ENCODE results near the gene EN2. TPM values are rescaled to one million over a fixed set of nuclear protein-coding genes. Genes with fewer than 3 reads are reported as not detected.

The EN2 gene
- total RNA-seq, 2 donors from 2014 or later = not detected

- peaks cover 61% of the 10 kb centered on the region for H3K27me3 Mint-ChIP-seq
- H3K36me3 Mint-ChIP-seq (ENCODE audit: low read depth) = peaks cover 5% of the 10 kb centered on the region
- no peak overlapping the region for H3K27ac Mint-ChIP-seq
- H3K4me1 Mint-ChIP-seq = peaks cover 25% of the 10 kb centered on the region
- H3K4me3 Mint-ChIP-seq = no peak overlapping the region
- H3K9me3 ChIP-seq (ENCODE audit: control insufficient read depth, low read length, poor library complexity, severe bottlenecking) = no peaks in the 10 kb centered on the region
- ATAC-seq (no peak), DNase-seq (no peak)
These were observed 7.9 kb upstream of the EN2 start for GRCh38 chr7:155449869-155450557.

GRCh38 chr7:155450558-155450969 is 7.4 kb upstream of the EN2 start:
- DNase-seq (no peak), ATAC-seq (no peak)
- H3K27me3 Mint-ChIP-seq = peaks cover 64% of the 10 kb centered on the region
- no peak overlapping the region for H3K4me3 Mint-ChIP-seq
- peaks cover 28% of the 10 kb centered on the region for H3K4me1 Mint-ChIP-seq
- H3K27ac Mint-ChIP-seq = no peak overlapping the region
- peaks cover 5% of the 10 kb centered on the region for H3K36me3 Mint-ChIP-seq (ENCODE audit: low read depth)
- H3K9me3 ChIP-seq (ENCODE audit: control insufficient read depth, low read length, poor library complexity, severe bottlenecking) = no peaks in the 10 kb centered on the region

- peaks cover 28% of the 10 kb centered on the region for H3K4me1 Mint-ChIP-seq
- no peaks in the 10 kb centered on the region for H3K9me3 ChIP-seq (ENCODE audit: control insufficient read depth, low read length, poor library complexity, severe bottlenecking)
- DNase-seq (no peak), ATAC-seq (no peak)
- peak overlapping the region; percentile 15 for H3K4me3 Mint-ChIP-seq
- peaks cover 64% of the 10 kb centered on the region for H3K27me3 Mint-ChIP-seq
- H3K27ac Mint-ChIP-seq = no peak overlapping the region
- H3K36me3 Mint-ChIP-seq (ENCODE audit: low read depth) = peaks cover 6% of the 10 kb centered on the region
These were observed 6.7 kb upstream of the EN2 start for GRCh38 chr7:155450970-155451801.

- no peak for ATAC-seq
- H3K4me1 Mint-ChIP-seq = peaks cover 33% of the 10 kb centered on the region
- peaks cover 67% of the 10 kb centered on the region for H3K27me3 Mint-ChIP-seq
- no peak overlapping the region for H3K27ac Mint-ChIP-seq
- H3K9me3 ChIP-seq (ENCODE audit: control insufficient read depth, low read length, poor library complexity, severe bottlenecking) = no peaks in the 10 kb centered on the region
- peaks cover 7% of the 10 kb centered on the region for H3K36me3 Mint-ChIP-seq (ENCODE audit: low read depth)
- no peak for DNase-seq
- no peak overlapping the region for H3K4me3 Mint-ChIP-seq
These were observed 6.1 kb upstream of the EN2 start for GRCh38 chr7:155451840-155452239.

GRCh38 chr7:155452505-155453295 is 5.2 kb upstream of the EN2 start:
- H3K4me1 Mint-ChIP-seq = peaks cover 36% of the 10 kb centered on the region
- no peak overlapping the region for H3K27ac Mint-ChIP-seq
- no peak for DNase-seq
- H3K27me3 Mint-ChIP-seq = peaks cover 62% of the 10 kb centered on the region
- no peaks in the 10 kb centered on the region for H3K9me3 ChIP-seq (ENCODE audit: control insufficient read depth, low read length, poor library complexity, severe bottlenecking)
- no peak for ATAC-seq
- peak overlapping the region; percentile 9 for H3K4me3 Mint-ChIP-seq
- peaks cover 4% of the 10 kb centered on the region for H3K36me3 Mint-ChIP-seq (ENCODE audit: low read depth)

GRCh38 chr7:155453296-155454182 is 4.4 kb upstream of the EN2 start:
- Mint-ChIP-seq H3K4me3 (peak overlapping the region; percentile 9), H3K36me3 (ENCODE audit: low read depth) (peaks cover 2% of the 10 kb centered on the region)
- no peaks in the 10 kb centered on the region for H3K9me3 ChIP-seq (ENCODE audit: control insufficient read depth, low read length, poor library complexity, severe bottlenecking)

GRCh38 chr7:155454183-155455112 is 3.5 kb upstream of the EN2 start:
- H3K9me3 ChIP-seq (ENCODE audit: control insufficient read depth, low read length, poor library complexity, severe bottlenecking) = no peaks in the 10 kb centered on the region
- Mint-ChIP-seq H3K27me3 (peaks cover 58% of the 10 kb centered on the region), H3K4me3 (peak overlapping the region; percentile 28), H3K36me3 (ENCODE audit: low read depth) (peaks cover 5% of the 10 kb centered on the region), H3K4me1 (peaks cover 30% of the 10 kb centered on the region), H3K27ac (no peak overlapping the region)
- DNase-seq = no peak
- no peak for ATAC-seq

More at GRCh38 chr7:155453296-155454182, 4.4 kb upstream of the EN2 start:
- H3K27me3 Mint-ChIP-seq = peaks cover 55% of the 10 kb centered on the region
- H3K4me1 Mint-ChIP-seq = peaks cover 30% of the 10 kb centered on the region
- no peak overlapping the region for H3K27ac Mint-ChIP-seq
- ATAC-seq (no peak), DNase-seq (no peak)

GRCh38 chr7:155455132-155455693 is 2.7 kb upstream of the EN2 start:
- no peak for DNase-seq
- Mint-ChIP-seq H3K4me3 (peak overlapping the region; percentile 75), H3K27ac (no peak overlapping the region), H3K4me1 (peaks cover 30% of the 10 kb centered on the region), H3K36me3 (ENCODE audit: low read depth) (peaks cover 6% of the 10 kb centered on the region), H3K27me3 (peaks cover 66% of the 10 kb centered on the region)
- ATAC-seq = no peak
- H3K9me3 ChIP-seq (ENCODE audit: control insufficient read depth, low read length, poor library complexity, severe bottlenecking) = no peaks in the 10 kb centered on the region

GRCh38 chr7:155455776-155456737 is 1.9 kb upstream of the EN2 start:
- Mint-ChIP-seq H3K27me3 (peaks cover 70% of the 10 kb centered on the region), H3K36me3 (ENCODE audit: low read depth) (peaks cover 6% of the 10 kb centered on the region), H3K4me1 (peaks cover 28% of the 10 kb centered on the region), H3K4me3 (peak overlapping the region; percentile 87), H3K27ac (no peak overlapping the region)
- no peak for ATAC-seq
- no peaks in the 10 kb centered on the region for H3K9me3 ChIP-seq (ENCODE audit: control insufficient read depth, low read length, poor library complexity, severe bottlenecking)
- DNase-seq = no peak

GRCh38 chr7:155456738-155457543 is 988 bp upstream of the EN2 start:
- peaks cover 70% of the 10 kb centered on the region for H3K27me3 Mint-ChIP-seq

More at GRCh38 chr7:155456738-155457543, 988 bp upstream of the EN2 start:
- H3K9me3 ChIP-seq (ENCODE audit: control insufficient read depth, low read length, poor library complexity, severe bottlenecking) = no peaks in the 10 kb centered on the region
- H3K4me1 Mint-ChIP-seq = peaks cover 23% of the 10 kb centered on the region
- ATAC-seq (no peak), DNase-seq (no peak)
- H3K27ac Mint-ChIP-seq = no peak overlapping the region
- H3K36me3 Mint-ChIP-seq (ENCODE audit: low read depth) = peaks cover 6% of the 10 kb centered on the region
- H3K4me3 Mint-ChIP-seq = peak overlapping the region; percentile 87
